GM12873 (cell line): ENCODE data around the gene S100A6.

Experiments used
- TF ChIP-seq, protein P1 (sequence below): IDR thresholded peaks from 2 replicates; pipeline ENCODE4 v1.5.1; 2012; ENCODE audit warnings: low read depth, mild to moderate bottlenecking, moderate library complexity, low read length, control low read depth; ENCODE audit not compliant: insufficient read depth; ENCODE audit errors: missing control alignments

The S100A6 gene

DNA sequence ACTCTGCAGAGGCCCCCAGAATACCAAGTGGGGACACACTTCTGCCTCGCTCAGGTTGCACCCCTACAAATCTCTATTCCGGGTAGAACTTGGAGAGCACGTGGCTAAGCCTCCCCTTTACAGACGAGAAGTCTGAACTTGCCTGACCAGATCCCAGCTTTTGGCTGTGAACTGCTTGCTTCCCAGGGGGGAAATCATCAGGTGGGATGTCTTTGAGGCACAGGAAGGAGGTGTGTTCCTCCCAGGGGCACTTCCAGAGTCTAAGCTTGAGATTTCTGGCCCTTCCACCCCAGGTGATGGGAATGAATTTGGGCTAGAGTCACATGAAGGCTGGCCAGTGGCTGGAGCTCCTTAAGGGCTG lies 14.6 kb upstream of the S100A6 start:
- TF ChIP-seq, protein P1, sequence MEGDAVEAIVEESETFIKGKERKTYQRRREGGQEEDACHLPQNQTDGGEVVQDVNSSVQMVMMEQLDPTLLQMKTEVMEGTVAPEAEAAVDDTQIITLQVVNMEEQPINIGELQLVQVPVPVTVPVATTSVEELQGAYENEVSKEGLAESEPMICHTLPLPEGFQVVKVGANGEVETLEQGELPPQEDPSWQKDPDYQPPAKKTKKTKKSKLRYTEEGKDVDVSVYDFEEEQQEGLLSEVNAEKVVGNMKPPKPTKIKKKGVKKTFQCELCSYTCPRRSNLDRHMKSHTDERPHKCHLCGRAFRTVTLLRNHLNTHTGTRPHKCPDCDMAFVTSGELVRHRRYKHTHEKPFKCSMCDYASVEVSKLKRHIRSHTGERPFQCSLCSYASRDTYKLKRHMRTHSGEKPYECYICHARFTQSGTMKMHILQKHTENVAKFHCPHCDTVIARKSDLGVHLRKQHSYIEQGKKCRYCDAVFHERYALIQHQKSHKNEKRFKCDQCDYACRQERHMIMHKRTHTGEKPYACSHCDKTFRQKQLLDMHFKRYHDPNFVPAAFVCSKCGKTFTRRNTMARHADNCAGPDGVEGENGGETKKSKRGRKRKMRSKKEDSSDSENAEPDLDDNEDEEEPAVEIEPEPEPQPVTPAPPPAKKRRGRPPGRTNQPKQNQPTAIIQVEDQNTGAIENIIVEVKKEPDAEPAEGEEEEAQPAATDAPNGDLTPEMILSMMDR, result no peak

DNA sequence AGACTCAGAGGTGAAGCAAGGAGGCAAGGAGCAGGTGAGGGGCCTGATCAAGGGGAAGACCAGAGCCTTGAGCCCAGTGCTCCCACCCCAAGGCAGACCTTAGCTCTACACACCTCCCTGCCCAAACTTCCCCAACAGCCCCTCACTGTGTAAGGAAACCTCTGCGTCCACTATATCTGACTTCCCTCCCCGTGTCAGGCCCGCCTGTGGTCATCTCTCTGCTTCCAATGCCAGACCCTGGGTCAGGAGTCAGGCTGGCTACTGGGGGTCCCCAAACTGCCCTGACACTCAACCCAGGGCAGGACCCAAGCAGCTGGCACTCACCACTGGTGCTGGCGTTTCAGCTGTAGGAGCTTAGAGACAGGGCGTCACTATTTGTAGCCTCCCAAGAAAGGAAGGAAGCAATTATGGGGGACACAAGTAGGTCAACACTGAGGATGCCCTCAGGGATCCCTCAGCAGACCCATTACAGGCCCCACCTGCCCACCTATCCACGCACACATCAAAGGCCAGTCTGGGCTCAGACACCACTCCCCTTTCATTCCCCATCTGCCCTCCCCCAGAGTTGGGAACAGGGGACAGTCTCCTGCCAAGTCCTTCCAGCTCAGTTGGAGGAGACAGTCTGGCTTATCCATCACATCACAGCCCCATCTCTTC lies 14.1 kb upstream of the S100A6 start:
- TF ChIP-seq, protein P1, result no peak

DNA sequence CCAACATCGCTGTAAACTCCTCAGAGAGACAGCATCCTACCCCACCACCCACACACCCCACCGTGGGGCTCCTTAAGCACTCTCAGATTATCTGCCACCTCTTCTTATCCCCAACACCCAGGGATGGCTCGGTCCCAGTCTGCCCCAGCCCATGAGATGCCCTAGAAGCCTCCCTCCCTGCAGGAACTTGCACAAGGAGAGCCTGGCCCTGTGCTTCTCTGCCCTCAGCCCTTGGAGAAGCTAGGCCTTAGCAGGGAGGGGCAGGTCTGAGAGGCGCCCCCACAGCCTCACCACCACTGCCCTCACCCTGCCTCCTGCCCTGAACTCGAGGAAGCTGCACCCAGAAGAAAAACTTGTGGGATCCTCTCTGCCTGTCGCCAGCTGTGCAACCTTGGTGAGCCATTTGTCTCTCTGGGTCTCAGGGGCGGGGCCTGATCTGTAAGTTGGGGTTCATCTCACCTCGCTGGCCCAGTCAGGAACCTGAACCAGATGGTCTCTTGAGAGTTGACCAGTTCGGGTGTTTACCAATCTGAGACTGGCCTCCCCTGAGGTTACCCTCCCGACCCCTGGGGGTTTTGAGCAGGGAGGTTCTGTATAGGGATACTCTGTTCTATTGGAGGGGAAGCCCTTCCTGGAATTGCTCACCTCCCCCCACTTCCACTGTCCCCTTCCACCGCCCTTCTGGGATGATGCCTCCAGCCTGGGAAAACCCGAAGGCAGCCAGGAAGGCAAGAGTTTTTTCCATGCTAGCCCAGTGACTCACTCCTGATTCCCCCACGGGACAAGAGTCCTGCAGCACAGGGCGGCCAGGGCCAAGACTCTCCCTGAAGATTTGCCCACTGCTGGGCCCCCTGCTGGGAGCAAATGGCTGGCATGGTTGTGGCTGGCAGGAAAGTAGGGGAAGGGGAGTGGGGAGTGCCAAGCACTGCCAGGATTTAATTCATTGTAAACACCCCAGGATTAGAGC lies 13.2 kb upstream of the S100A6 start, which contains the start of gene S100A3:
Gene S100A3 (minus strand): TSS at position 537 of the 967 bp plus-strand sequence. CDS start 773 bp downstream, outside the sequence.
- TF ChIP-seq, protein P1, result no peak

DNA sequence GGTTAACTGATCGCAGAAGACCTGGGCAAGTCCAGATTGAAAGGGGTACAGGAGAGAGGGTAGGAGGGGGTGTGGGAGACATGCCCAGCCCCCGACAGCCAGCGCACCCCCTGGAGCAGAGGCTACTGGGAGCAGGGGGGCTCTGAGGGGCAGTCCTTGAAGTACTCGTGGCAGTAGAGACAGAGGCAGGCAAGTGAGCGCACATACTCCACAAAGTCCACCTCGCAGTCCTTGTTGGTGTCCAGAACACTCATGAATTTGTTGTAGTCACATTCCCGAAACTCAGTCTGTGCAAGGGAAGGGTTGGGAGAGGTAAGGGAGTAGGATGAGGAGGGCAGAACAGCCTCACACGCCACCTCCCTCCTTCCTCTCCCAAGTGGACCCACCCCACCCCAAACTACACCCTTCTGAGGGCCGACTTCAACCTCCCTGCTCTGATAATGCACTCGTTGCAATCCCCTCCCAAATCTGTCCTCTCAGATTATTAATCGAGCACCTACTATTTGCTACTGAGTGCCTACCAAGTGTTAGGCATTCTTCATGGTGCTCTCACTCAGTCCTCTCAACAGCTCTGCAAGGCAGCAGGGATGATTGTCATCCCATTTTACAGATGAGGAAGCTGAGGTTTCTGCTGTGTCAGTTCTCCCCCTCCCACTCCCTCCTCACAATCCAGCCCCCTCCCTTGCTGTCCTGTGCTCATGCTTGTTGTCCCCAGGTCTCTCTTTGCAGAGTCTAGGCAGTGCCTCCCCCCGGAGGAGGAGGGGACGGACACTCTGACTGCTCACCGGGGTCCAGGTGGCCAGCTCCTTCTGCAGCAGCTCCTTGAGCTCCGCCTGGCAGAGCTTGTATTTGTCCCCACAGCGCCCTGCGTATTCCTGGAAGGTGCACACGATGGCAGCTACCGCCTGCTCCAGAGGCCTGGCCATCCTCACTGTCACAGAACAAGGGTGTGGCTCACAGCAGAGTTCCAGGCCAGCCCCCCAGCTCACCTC lies 12.1 kb upstream of the S100A6 start:
- TF ChIP-seq, protein P1, result no peak

DNA sequence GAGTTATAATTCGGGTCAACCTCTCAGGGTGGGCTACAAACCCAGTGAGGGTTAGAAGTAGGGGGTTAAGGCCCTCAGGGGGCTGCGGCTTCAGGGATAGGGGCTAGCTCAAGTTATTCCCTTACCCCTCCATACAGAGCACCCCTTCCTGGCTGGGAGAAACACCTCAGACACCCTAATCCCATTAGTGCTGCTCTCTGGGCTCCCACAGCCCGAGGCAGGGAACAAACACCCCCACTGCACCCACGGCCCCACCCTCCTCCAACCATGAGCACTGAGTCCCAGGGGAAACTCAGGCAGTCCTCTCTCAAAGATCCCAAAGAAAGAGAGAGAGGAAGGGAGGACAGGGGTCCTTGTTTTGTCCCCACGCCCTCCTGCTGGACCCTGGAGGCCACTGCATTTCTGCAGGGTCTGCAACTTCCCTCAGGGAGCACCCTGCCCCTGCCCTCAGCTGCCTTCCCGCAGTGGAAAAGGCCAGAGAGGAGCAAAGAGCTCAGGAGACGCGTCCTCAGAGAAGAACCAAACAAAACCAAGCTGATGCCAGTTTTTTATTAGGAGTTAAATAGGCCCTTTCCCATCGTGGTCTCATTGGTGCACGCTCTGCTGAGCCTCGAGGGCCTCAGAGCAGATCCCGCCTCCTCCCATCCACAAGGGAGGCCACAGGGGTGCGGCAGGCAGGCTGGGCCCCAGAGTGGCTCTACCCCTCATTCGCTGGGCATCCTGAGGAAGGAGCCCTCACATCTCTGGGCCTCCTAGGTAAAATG lies 11.2 kb upstream of the S100A6 start:
- TF ChIP-seq, protein P1, result no peak

DNA sequence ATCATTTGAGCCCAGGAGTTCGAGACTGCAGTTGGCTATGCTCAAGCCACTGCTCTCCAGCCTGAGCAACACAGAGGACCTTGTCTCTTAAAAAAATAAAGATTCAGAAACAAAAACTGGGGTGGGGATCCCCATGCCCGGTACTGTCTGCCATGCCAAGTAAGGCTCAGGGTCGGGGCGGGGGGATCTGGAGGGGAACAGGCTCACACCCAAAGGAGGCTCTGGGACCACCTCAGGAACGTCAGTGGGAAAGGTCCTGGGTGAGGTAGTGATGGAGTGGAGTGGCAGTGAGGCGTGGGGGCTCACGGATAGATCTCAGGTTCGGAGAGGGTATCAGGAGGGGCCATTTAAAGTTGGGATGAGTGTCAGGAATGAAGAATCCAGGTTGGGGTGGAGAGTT lies 10.6 kb upstream of the S100A6 start:
- TF ChIP-seq, protein P1, result no peak
